Calu3 (cell line): ENCODE data around the gene SIGLEC6. TPM values are rescaled to one million over a fixed set of nuclear protein-coding genes. Genes with fewer than 3 reads are reported as not detected.

ENCODE experiments used
- BruUV-seq: library from RNA; stranded (reverse); fragments of 400-500 nt; replicated peaks from 2 replicates; lab custom pipeline; 2021; lab: Mats Ljungman, UMichigan
- CTCF ChIA-PET: fragments of 300-600 bp; sonication (Branson Sonifier 250); formaldehyde crosslinking; loops from one replicate; lab custom pipeline; 2022; ENCODE audit warnings: antibody characterized with exemption; lab: Charles Lee
- DNase-seq: peaks from one replicate; pipeline ENCODE4 v3.0.0; 2022
- H3K27ac Mint-ChIP-seq: one replicate; pipeline ENCODE4 v1.8.0; 2022; ENCODE audit warnings: mixed read lengths; ENCODE audit not compliant: unreplicated experiment
- H3K27me3 Mint-ChIP-seq: one replicate; pipeline ENCODE4 v1.8.0; 2022; ENCODE audit warnings: mixed read lengths; ENCODE audit not compliant: unreplicated experiment
- H3K36me3 Mint-ChIP-seq: one replicate; pipeline ENCODE4 v1.8.0; 2022; ENCODE audit warnings: mild to moderate bottlenecking, moderate library complexity, mixed read lengths; ENCODE audit not compliant: insufficient read depth, unreplicated experiment
- H3K4me1 Mint-ChIP-seq: one replicate; pipeline ENCODE4 v1.8.0; 2022; ENCODE audit warnings: mild to moderate bottlenecking, low read depth, mixed read lengths; ENCODE audit not compliant: unreplicated experiment
- H3K4me3 Mint-ChIP-seq: one replicate; pipeline ENCODE4 v1.8.0; 2022; ENCODE audit warnings: mild to moderate bottlenecking, low read depth, moderate library complexity, mixed read lengths; ENCODE audit not compliant: unreplicated experiment
- H3K9me3 Mint-ChIP-seq: one replicate; pipeline ENCODE4 v1.8.0; 2022; ENCODE audit warnings: low read depth, mixed read lengths; ENCODE audit not compliant: unreplicated experiment
- intact Hi-C: fragments of 100-400 bp; cut with micrococcal nuclease; formaldehyde crosslinking; loops from one replicate; pipeline ENCODE4 v1.10.0; 2022; ENCODE audit not compliant: unreplicated experiment
- total RNA-seq: library from RNA; stranded (reverse); gene quantifications from 2 replicates; pipeline ENCODE4 v1.2.3, GENCODE V29; 2022
- TF ChIP-seq, protein P1 (sequence below): fragments of 200-600 bp; IDR thresholded peaks from one replicate; pipeline ENCODE4 v1.8.0; 2022; ENCODE audit warnings: antibody characterized with exemption; ENCODE audit not compliant: unreplicated experiment

The SIGLEC6 gene
- total RNA-seq, 1 experiment from 2014 or later: not detected

DNA sequence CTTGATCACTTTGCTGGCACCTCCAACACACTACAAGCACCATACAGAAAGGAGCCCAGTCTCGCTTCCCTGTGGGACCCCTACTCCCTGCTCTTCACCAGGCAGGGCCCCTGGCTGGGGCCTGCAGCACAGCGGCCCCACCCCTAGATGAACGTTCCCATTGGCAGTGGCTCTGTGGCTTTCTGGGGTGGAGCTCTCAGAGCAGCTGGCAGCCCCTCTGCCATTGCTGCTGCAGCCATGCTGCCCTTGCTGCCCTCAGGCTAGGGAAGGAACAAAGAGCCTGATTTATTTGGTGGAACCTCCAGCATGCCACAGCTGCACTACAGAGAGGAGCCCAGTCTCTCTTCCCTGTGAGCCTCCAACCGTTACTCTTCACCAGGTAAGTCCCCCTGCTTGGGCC is 5.8 kb downstream of the SIGLEC6 start:
- no peaks in the 10 kb centered on the region for H3K4me1 Mint-ChIP-seq
- TF ChIP-seq, protein P1, sequence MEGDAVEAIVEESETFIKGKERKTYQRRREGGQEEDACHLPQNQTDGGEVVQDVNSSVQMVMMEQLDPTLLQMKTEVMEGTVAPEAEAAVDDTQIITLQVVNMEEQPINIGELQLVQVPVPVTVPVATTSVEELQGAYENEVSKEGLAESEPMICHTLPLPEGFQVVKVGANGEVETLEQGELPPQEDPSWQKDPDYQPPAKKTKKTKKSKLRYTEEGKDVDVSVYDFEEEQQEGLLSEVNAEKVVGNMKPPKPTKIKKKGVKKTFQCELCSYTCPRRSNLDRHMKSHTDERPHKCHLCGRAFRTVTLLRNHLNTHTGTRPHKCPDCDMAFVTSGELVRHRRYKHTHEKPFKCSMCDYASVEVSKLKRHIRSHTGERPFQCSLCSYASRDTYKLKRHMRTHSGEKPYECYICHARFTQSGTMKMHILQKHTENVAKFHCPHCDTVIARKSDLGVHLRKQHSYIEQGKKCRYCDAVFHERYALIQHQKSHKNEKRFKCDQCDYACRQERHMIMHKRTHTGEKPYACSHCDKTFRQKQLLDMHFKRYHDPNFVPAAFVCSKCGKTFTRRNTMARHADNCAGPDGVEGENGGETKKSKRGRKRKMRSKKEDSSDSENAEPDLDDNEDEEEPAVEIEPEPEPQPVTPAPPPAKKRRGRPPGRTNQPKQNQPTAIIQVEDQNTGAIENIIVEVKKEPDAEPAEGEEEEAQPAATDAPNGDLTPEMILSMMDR: no peak
- no TSS peak for BruUV-seq
- CTCF ChIA-PET: no interaction called here
- no peaks in the 10 kb centered on the region for H3K36me3 Mint-ChIP-seq
- H3K9me3 Mint-ChIP-seq: no peaks in the 10 kb centered on the region
- H3K4me3 Mint-ChIP-seq: no peak overlapping the region
- DNase-seq: no peak
- H3K27me3 Mint-ChIP-seq: peaks cover 76% of the 10 kb centered on the region
- H3K27ac Mint-ChIP-seq: no peak overlapping the region
- intact Hi-C loops: no loop called here

DNA sequence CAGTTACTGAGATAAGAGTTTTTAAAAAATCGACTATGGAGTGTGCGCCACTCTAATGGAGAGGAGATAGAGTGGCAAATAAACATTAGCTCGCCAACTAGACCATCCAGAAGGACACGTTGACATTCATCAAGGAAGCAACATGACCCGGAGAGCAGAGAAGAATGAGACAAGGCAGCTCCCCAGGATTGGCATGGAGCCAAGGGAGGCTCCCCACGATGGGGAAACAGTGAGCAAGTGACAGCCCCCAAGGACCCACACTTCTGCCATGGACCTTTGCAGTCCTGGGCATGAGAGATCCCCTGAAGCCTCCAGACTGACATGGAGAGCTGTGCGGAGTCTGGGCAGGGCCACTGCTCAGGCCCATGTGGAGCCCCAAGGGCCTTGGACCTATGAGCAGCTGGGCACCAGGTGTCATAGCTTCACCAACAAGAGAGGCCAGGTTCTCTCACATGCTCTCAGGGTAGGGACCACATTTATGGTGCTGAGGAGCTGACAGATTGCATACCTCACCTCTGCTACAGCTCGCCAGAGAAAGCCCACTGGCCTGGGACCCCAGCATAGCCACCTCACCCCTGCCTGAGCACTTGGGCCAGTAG is 6.7 kb downstream of the SIGLEC6 start:
- BruUV-seq: no TSS peak
- CTCF ChIA-PET: interaction anchor here (0.8 kb wide), 1 partner anchor 132 kb away, joined by 3 read pairs; no protein-coding TSS in a partner anchor
- intact Hi-C loops: no loop called here
- H3K27me3 Mint-ChIP-seq: peaks cover 69% of the 10 kb centered on the region
- no peak overlapping the region for H3K27ac Mint-ChIP-seq
- DNase-seq: no peak
- no peaks in the 10 kb centered on the region for H3K4me1 Mint-ChIP-seq
- TF ChIP-seq, protein P1: no peak
- H3K9me3 Mint-ChIP-seq: no peaks in the 10 kb centered on the region
- H3K4me3 Mint-ChIP-seq: no peak overlapping the region
- H3K36me3 Mint-ChIP-seq: no peaks in the 10 kb centered on the region

DNA sequence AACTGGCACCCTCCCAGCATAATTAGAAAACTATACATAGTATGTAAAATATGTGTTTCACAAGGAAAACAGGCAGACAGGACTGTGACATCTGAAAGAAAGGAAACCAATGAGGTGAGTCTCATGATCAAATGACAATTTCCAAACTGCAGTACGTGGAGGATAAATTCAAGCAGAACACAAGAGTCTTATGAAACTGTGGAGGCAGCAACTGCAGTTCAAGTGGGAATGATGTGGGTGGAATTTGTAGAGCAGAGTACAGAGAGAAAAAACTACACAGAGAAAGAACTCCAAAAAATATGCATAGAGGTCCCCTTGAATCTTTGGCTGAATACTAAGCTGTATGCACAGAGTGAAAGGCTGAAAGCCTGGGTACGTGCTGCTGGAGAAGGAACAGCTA is 9.7 kb downstream of the SIGLEC6 start:
- peaks cover 3% of the 10 kb centered on the region for H3K9me3 Mint-ChIP-seq
- CTCF ChIA-PET: no interaction called here
- H3K36me3 Mint-ChIP-seq: no peaks in the 10 kb centered on the region
- BruUV-seq: no TSS peak
- DNase-seq: no peak
- TF ChIP-seq, protein P1: no peak
- intact Hi-C loops: no loop called here
- H3K4me3 Mint-ChIP-seq: no peak overlapping the region
- no peak overlapping the region for H3K27ac Mint-ChIP-seq
- H3K4me1 Mint-ChIP-seq: no peaks in the 10 kb centered on the region
- H3K27me3 Mint-ChIP-seq: peaks cover 40% of the 10 kb centered on the region

DNA sequence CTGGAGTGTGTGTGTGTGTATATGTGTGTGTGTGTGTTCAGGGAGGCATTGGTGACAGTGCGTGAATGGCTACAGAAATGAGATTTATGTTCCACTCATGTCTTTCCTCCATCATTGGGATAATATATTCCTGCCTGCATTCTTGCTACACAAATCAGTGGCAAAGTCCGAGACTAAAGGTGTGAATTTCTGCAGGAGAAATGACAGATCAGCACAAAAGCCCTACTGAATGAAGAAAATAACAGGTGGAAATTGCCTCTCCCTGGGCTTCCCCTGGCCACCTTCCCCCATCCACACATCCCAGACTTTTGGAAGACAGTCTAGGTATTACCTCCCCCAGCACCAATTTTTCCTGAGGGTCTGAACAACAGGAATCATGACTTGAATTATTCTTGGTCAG is 10.1 kb downstream of the SIGLEC6 start:
- no peak for DNase-seq
- intact Hi-C loops: no loop called here
- Mint-ChIP-seq H3K27ac (no peak overlapping the region), H3K4me1 (no peaks in the 10 kb centered on the region), H3K4me3 (no peak overlapping the region), H3K36me3 (no peaks in the 10 kb centered on the region), H3K9me3 (peaks cover 3% of the 10 kb centered on the region), H3K27me3 (peaks cover 35% of the 10 kb centered on the region)
- BruUV-seq: no TSS peak
- TF ChIP-seq, protein P1: no peak
- CTCF ChIA-PET: no interaction called here
